Measurements from ENCODE around the gene LAD1. TPM values are rescaled to one million over a fixed set of nuclear protein-coding genes. Genes with fewer than 3 reads are reported as not detected.
A peak's percentile ranks its signal among the peaks of the same experiment; 100 is the strongest.

LAD1 gene
- polyA plus RNA-seq, 1 of the 3 experiments (the other 2 are of a cell fraction): not detected

- H2AFZ ChIP-seq (ENCODE audit: low read depth): no peak overlapping the region
- DNase-seq: peak; percentile 58
- peaks cover 40% of the 10 kb centered on the region for H3K27me3 ChIP-seq (ENCODE audit: insufficient read depth)
- no peaks in the 10 kb centered on the region for H3K36me3 ChIP-seq (replicated peaks in 1 of 2; ENCODE audit: control insufficient read depth in 1 of 2, insufficient read depth in 2 of 2, low read length in 1 of 2)
- no peaks in the 10 kb centered on the region for H3K9me3 ChIP-seq
- H3K27ac ChIP-seq (ENCODE audit: low read depth in 2 of 2, low read length in 1 of 2): peak overlapping the region in 1 of 2 experiments; percentile 85; a peak in 2 of 4 replicates
- no peaks in the 10 kb centered on the region for H3K79me2 ChIP-seq (ENCODE audit: insufficient read depth)
- no peak overlapping the region for H3K9ac ChIP-seq
- H3K4me1 ChIP-seq (ENCODE audit: control insufficient read depth in 1 of 2, insufficient read depth in 2 of 2, low read depth in 1 of 2, low read length in 1 of 2): peaks cover 0 to 32% of the 10 kb centered on the region in 2 experiments; a peak in 1 of 4 replicates
- H3K4me3 ChIP-seq (ENCODE audit: low read depth in 2 of 2, low read length in 1 of 2): no peak overlapping the region
- H4K20me1 ChIP-seq (ENCODE audit: insufficient read depth): no peaks in the 10 kb centered on the region
- H3K4me2 ChIP-seq: no peak overlapping the region
- TF ChIP-seq NRF1 (IDR thresholded peaks at IDR 0.05; ENCODE audit: low read depth, low read length): no peak
- TF ChIP-seq POLR2AphosphoS5 (IDR thresholded peaks at IDR 0.05; ENCODE audit: low read depth, low read length): no peak
- TF ChIP-seq CHD2 (IDR thresholded peaks at IDR 0.05; ENCODE audit: low read length, partially characterized antibody): no peak
- TF ChIP-seq CTCF (IDR thresholded peaks at IDR 0.05): peak; percentile 33; the same call in 1 of the 2 replicates
- TF ChIP-seq FOSL2 (IDR thresholded peaks at IDR 0.05; ENCODE audit: borderline replicate concordance, low read depth): no peak
- CTCF ChIA-PET: interaction anchor here (0.7 to 4.4 kb wide), 9 partner anchors 8 to 155 kb away, joined by 3 to 37 read pairs (median 5); no protein-coding TSS in a partner anchor
- 68% methylated on average over 10 of the region's 11 CpGs for WGBS (ENCODE audit: low lambda C conversion rate)
- POLR2A ChIA-PET: no interaction called here
- no peaks in the 10 kb centered on the region for H3F3A ChIP-seq (replicated peaks; ENCODE audit: insufficient read depth)
- H3K9me2 ChIP-seq: no peaks in the 10 kb centered on the region
Observed at GRCh38 chr1:201376464-201377374, 22.4 kb downstream of the LAD1 start.

- Histone ChIP-seq H3K27me3 (ENCODE audit: insufficient read depth) (peaks cover 44% of the 10 kb centered on the region), H3F3A (replicated peaks; ENCODE audit: insufficient read depth) (no peaks in the 10 kb centered on the region), H3K9ac (no peak overlapping the region), H3K27ac (ENCODE audit: low read depth in 2 of 2, low read length in 1 of 2) (peak overlapping the region in 1 of 2 experiments; percentile 85; a peak in 1 of 4 replicates), H3K4me1 (ENCODE audit: control insufficient read depth in 1 of 2, insufficient read depth in 2 of 2, low read depth in 1 of 2, low read length in 1 of 2) (peaks cover 0 to 29% of the 10 kb centered on the region in 2 experiments; a peak in 1 of 4 replicates), H3K9me2 (no peaks in the 10 kb centered on the region), H4K20me1 (ENCODE audit: insufficient read depth) (no peaks in the 10 kb centered on the region), H3K36me3 (replicated peaks in 1 of 2; ENCODE audit: control insufficient read depth in 1 of 2, insufficient read depth in 2 of 2, low read length in 1 of 2) (no peaks in the 10 kb centered on the region), H3K4me3 (ENCODE audit: low read depth in 2 of 2, low read length in 1 of 2) (no peak overlapping the region), H3K4me2 (no peak overlapping the region), H3K9me3 (no peaks in the 10 kb centered on the region), H2AFZ (ENCODE audit: low read depth) (no peak overlapping the region), H3K79me2 (ENCODE audit: insufficient read depth) (no peaks in the 10 kb centered on the region)
- TF ChIP-seq MXI1 (IDR thresholded peaks at IDR 0.05; ENCODE audit: low read depth, low read length) (no peak), GATA2 (CRISPR knock-in tag; IDR thresholded peaks at IDR 0.05) (no peak), RXRA (IDR thresholded peaks at IDR 0.05; ENCODE audit: borderline replicate concordance, low read depth) (no peak), SMC3 (IDR thresholded peaks at IDR 0.05; ENCODE audit: low read depth, low read length) (no peak), TEAD4 (IDR thresholded peaks at IDR 0.05; ENCODE audit: borderline replicate concordance, insufficient read depth) (no peak), RCOR1 (IDR thresholded peaks at IDR 0.05; ENCODE audit: low read length) (no peak), ELF1 (IDR thresholded peaks at IDR 0.05) (no peak), USF2 (IDR thresholded peaks at IDR 0.05; ENCODE audit: borderline replicate concordance, low read depth, low read length) (no peak), MEF2A (IDR thresholded peaks at IDR 0.05; ENCODE audit: borderline replicate concordance, low read depth) (no peak), YY1 (IDR thresholded peaks at IDR 0.05; ENCODE audit: low read depth) (no peak), NRF1 (IDR thresholded peaks at IDR 0.05; ENCODE audit: low read depth, low read length) (no peak), RFX5 (IDR thresholded peaks at IDR 0.05; ENCODE audit: low read length) (no peak), EP300 (IDR thresholded peaks at IDR 0.05; ENCODE audit: borderline replicate concordance in 1 of 2, low read depth in 1 of 2, low read length in 1 of 2) (no peak)
- ChIA-PET CTCF (interaction anchor here (0.7 to 4.4 kb wide), 10 partner anchors 9 to 154 kb away, joined by 3 to 37 read pairs (median 5); no protein-coding TSS in a partner anchor), POLR2A (no interaction called here)
- WGBS (ENCODE audit: low lambda C conversion rate): 62% methylated on average over 4 of the region's 4 CpGs
- DNase-seq: no peak
Observed at GRCh38 chr1:201376107-201376463, 23.0 kb downstream of the LAD1 start.

Measured in SK-N-SH (cell line).